ENCODE data around the gene UBE2J2. TPM values are rescaled to one million over a fixed set of nuclear protein-coding genes. Genes with fewer than 3 reads are reported as not detected.

The UBE2J2 gene
- total RNA-seq, 1 donor from 2014 or later = 89.9 TPM

DNA sequence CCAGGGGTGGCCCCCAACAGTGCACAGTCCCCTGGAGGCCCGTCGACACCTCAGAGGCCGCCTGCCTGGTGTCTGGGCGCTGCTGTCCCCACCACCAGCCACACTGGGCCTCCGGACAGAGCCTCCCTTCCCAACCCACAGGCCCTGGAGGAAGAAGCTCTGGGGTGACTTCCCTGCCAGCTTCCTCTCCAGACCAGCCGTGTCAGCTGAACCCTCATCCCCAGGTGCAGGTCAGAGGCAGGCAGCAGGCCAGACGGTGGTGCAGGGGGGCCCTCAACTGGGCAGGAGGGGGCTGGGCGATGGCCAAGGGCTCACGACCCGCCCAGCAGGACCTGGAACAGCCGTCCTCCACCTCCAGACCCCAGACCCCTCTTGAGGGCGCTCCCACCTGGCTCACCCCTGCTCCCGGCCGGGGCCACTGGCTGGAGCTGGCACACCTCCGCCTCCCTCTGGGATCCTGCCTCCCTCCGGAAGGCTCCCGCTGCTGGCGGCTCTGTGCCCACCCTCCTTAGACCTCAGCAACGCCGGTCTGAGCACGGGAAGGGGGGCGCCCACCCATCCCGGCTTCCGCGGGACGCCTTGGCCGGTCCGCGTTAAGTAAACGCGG is 67.8 kb downstream of the UBE2J2 start:
- Mint-ChIP-seq H3K4me3 (peak overlapping the region; percentile 81), H3K4me1 (peaks cover 35% of the 10 kb centered on the region), H3K9me3 (no peaks in the 10 kb centered on the region), H3K27ac (no peak overlapping the region), H3K36me3 (ENCODE audit: low read depth) (peaks cover 2% of the 10 kb centered on the region), H3K27me3 (peaks cover 2% of the 10 kb centered on the region)
- ChIA-PET POLR2A (interaction anchor here (0.9 to 3.3 kb wide), 4 partner anchors 26 to 410 kb away, joined by 3 to 15 read pairs (median 9); partner anchors contain the start of genes B3GALT6, MIB2 and SDF4), CTCF (interaction anchor here (0.6 kb wide), 1 partner anchor 84 kb away, joined by 3 read pairs; no protein-coding TSS in a partner anchor)
- DNase-seq (peak; percentile 33), ATAC-seq (ENCODE audit: low read depth) (no peak)
- intact Hi-C loops (cut with micrococcal nuclease) = loop anchor here (5.0 kb wide), 2 partner anchors 49 to 86 kb away; no protein-coding TSS in a partner anchor
- TF ChIP-seq, protein P1, sequence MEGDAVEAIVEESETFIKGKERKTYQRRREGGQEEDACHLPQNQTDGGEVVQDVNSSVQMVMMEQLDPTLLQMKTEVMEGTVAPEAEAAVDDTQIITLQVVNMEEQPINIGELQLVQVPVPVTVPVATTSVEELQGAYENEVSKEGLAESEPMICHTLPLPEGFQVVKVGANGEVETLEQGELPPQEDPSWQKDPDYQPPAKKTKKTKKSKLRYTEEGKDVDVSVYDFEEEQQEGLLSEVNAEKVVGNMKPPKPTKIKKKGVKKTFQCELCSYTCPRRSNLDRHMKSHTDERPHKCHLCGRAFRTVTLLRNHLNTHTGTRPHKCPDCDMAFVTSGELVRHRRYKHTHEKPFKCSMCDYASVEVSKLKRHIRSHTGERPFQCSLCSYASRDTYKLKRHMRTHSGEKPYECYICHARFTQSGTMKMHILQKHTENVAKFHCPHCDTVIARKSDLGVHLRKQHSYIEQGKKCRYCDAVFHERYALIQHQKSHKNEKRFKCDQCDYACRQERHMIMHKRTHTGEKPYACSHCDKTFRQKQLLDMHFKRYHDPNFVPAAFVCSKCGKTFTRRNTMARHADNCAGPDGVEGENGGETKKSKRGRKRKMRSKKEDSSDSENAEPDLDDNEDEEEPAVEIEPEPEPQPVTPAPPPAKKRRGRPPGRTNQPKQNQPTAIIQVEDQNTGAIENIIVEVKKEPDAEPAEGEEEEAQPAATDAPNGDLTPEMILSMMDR (IDR thresholded peaks at IDR 0.05) = no peak

DNA sequence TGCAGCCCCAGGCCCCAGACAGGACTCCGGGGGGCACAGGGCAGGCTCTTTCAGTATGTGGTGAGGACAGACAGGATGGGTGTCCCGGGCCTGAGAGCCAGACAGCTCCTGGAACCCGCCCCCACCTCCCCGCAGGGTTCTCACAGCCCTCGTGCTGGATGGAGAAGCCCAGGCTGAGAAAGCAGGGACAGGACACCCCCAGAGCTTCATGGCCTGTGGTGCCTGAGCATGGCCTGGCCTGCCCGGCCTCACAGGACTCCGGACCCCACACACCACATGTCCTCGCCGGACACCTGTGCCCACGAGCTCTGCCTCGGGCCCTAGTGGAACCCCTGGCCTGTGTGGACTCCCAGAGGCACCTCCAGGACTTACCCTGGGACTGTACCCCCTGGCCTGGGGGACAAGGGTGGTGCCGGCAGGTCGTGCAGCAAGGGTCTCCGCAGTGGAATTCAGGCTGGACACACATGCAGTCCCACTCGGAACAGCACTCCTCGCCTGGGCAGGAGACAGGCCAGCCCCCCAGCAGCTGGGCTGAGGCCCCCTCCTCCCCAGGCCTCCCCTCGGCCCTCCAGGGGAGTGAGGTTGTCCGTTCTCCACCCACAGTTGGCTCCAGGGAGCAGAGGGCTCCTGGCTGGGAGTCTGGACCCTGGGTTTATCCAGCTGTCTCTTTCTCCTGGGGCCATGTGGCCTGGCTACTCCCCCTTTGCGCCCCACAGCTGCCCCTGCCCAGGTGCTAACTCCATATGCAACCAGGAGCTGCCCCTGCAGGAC is 68.5 kb downstream of the UBE2J2 start:
- intact Hi-C loops (cut with micrococcal nuclease) = loop anchor here (5.0 kb wide), 2 partner anchors 48 to 87 kb away; no protein-coding TSS in a partner anchor
- no peaks in the 10 kb centered on the region for H3K9me3 Mint-ChIP-seq
- no peak for ATAC-seq (ENCODE audit: low read depth)
- ChIA-PET CTCF (interaction anchor here (0.6 to 0.7 kb wide), 2 partner anchors 83 to 84 kb away, joined by 3 to 4 read pairs; no protein-coding TSS in a partner anchor), POLR2A (interaction anchor here (0.6 to 2.1 kb wide), 4 partner anchors 20 to 410 kb away, joined by 3 to 8 read pairs (median 6); partner anchors contain the start of gene MIB2)
- H3K36me3 Mint-ChIP-seq (ENCODE audit: low read depth) = peaks cover 2% of the 10 kb centered on the region
- H3K27me3 Mint-ChIP-seq = peaks cover 2% of the 10 kb centered on the region
- H3K4me1 Mint-ChIP-seq = peaks cover 41% of the 10 kb centered on the region
- no peak overlapping the region for H3K27ac Mint-ChIP-seq
- H3K4me3 Mint-ChIP-seq = peak overlapping the region; percentile 75
- DNase-seq = peak; percentile 32
- TF ChIP-seq, protein P1 (IDR thresholded peaks at IDR 0.05) = no peak

DNA sequence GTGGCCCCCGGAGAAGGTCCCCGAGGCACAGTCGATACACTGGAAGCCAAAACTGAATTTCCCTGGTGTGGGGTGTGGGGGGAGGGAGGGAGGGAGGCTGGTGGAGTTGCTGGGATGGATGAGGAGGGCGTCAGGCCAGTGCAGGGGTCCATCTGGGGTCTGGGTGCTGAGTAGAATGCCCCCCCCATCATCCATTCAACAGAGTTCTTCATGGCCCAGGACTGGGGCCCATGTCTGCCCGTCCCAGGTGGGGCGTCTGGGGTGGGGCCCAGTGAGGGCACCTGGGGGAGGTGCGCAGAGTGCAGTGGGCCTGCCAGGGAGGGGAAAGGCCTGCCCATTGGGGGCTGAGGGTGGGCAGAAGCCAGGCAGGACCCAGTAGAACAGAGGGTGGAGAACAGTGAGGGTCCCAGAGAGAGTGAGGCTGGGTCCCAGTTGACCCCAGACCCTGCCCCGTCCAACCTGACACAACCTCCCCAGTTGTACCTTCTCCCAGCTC is 69.2 kb downstream of the UBE2J2 start:
- Mint-ChIP-seq H3K27ac (no peak overlapping the region), H3K9me3 (no peaks in the 10 kb centered on the region), H3K27me3 (peaks cover 2% of the 10 kb centered on the region), H3K4me1 (peaks cover 42% of the 10 kb centered on the region), H3K4me3 (peak overlapping the region; percentile 38), H3K36me3 (ENCODE audit: low read depth) (peaks cover 2% of the 10 kb centered on the region)
- TF ChIP-seq, protein P1 (IDR thresholded peaks at IDR 0.05) = no peak
- ChIA-PET CTCF (interaction anchor here (0.7 kb wide), 1 partner anchor 82 kb away, joined by 4 read pairs; no protein-coding TSS in a partner anchor), POLR2A (interaction anchor here (1.5 to 2.1 kb wide), 2 partner anchors 46 to 68 kb away, joined by 4 to 8 read pairs; no protein-coding TSS in a partner anchor)
- intact Hi-C loops (cut with micrococcal nuclease) = no loop called here
- ATAC-seq (ENCODE audit: low read depth) (no peak), DNase-seq (no peak)

Other genes starting within 250 kb of the UBE2J2 start
- gene RNF223, start 199.5 kb downstream of the UBE2J2 start, total RNA-seq = not detected in 2 replicates
- gene C1orf159, start 157.8 kb downstream of the UBE2J2 start, total RNA-seq = 20.8 and 26.5 TPM in 2 replicates
- 0.16 TPM in 1 of 2 replicates, not detected in the other for gene TTLL10, start 100.0 kb downstream of the UBE2J2 start, total RNA-seq
- gene TNFRSF18, start 67.3 kb downstream of the UBE2J2 start, total RNA-seq = 36.7 and 37.5 TPM in 2 replicates
- gene TNFRSF4, start 59.7 kb downstream of the UBE2J2 start, total RNA-seq = 0.86 and 1.1 TPM in 2 replicates
- gene SDF4, start 41.9 kb downstream of the UBE2J2 start, total RNA-seq = 94.4 and 97.9 TPM in 2 replicates
- gene B3GALT6, start 41.6 kb downstream of the UBE2J2 start, total RNA-seq = 20.9 and 22.1 TPM in 2 replicates
- 2.5 and 2.7 TPM in 2 replicates for gene C1QTNF12, start 27.1 kb downstream of the UBE2J2 start, total RNA-seq
- gene SCNN1D, start 6.6 kb upstream of the UBE2J2 start, total RNA-seq = 1.6 and 3.3 TPM in 2 replicates
- gene ACAP3, start 34.1 kb upstream of the UBE2J2 start, total RNA-seq = 16.2 and 26.1 TPM in 2 replicates
- 11.9 and 12.6 TPM in 2 replicates for gene PUSL1, start 34.7 kb upstream of the UBE2J2 start, total RNA-seq
- gene INTS11, start 50.8 kb upstream of the UBE2J2 start, total RNA-seq = 131 and 151 TPM in 2 replicates
- gene CPTP, start 50.9 kb upstream of the UBE2J2 start, total RNA-seq = 13.8 and 15.3 TPM in 2 replicates
- gene TAS1R3, start 57.4 kb upstream of the UBE2J2 start, total RNA-seq = 2.5 and 2.7 TPM in 2 replicates
- 29.3 and 30.7 TPM in 2 replicates for gene DVL1, start 75.6 kb upstream of the UBE2J2 start, total RNA-seq
- gene MXRA8, start 84.7 kb upstream of the UBE2J2 start, total RNA-seq = 0.07 and 0.16 TPM in 2 replicates
- gene AURKAIP1, start 101.4 kb upstream of the UBE2J2 start, total RNA-seq = 91.5 and 105 TPM in 2 replicates
- gene CCNL2, start 125.5 kb upstream of the UBE2J2 start, total RNA-seq = 188 and 225 TPM in 2 replicates
- gene MRPL20, start 133.4 kb upstream of the UBE2J2 start, total RNA-seq = 134 and 136 TPM in 2 replicates
- gene ANKRD65, start 147.4 kb upstream of the UBE2J2 start, total RNA-seq = 0.13 TPM in 1 of 2 replicates, not detected in the other
- not detected in 2 replicates for gene VWA1, start 161.8 kb upstream of the UBE2J2 start, total RNA-seq
- 0.58 and 0.86 TPM in 2 replicates for gene ATAD3C, start 175.8 kb upstream of the UBE2J2 start, total RNA-seq
- gene ATAD3B, start 197.9 kb upstream of the UBE2J2 start, total RNA-seq = 47.4 and 49.5 TPM in 2 replicates
- gene ATAD3A, start 238.3 kb upstream of the UBE2J2 start, total RNA-seq = 26.1 and 32.4 TPM in 2 replicates

Data from activated B cell treated with CpG ODN at 0.5 μM for 24 hours (primary cell).